SK-N-SH treated with all-trans-retinoic acid at 6 μM for 48 hours (cell line): ENCODE results near the gene PTOV1.
A peak's percentile ranks its signal among the peaks of the same experiment; 100 is the strongest.

Experiments used
- ATAC-seq: fragments of 200-7000 bp; cut with Tn5 transposase; 3 replicates; pipeline ENCODE4 v1.9.1; 2020; ENCODE audit warnings: mild to moderate bottlenecking, moderate library complexity
- ARNTL ChIP-seq: fragments of 450-650 bp; formaldehyde crosslinking; IDR thresholded peaks from 2 replicates; pipeline ENCODE4 v1.5.0; 2020; ENCODE audit warnings: low read depth, mild to moderate bottlenecking, moderate library complexity, borderline replicate concordance
- BACH2 ChIP-seq: fragments of 250-450 bp; sonication (Bioruptor Pico); IDR thresholded peaks from 2 replicates; pipeline ENCODE4 v1.9.0; 2021; ENCODE audit warnings: mild to moderate bottlenecking, borderline replicate concordance
- CSDC2 ChIP-seq: fragments of 250-450 bp; sonication (Bioruptor Pico); IDR thresholded peaks from 2 replicates; pipeline ENCODE4 v1.5.0; 2020; ENCODE audit warnings: mild to moderate bottlenecking, moderate library complexity
- ESRRG ChIP-seq: fragments of 250-450 bp; sonication (Bioruptor Pico); IDR thresholded peaks from 2 replicates; pipeline ENCODE4 v1.6.1; 2021; ENCODE audit warnings: mild to moderate bottlenecking
- ISL1 ChIP-seq: fragments of 250-450 bp; sonication (Bioruptor Pico); IDR thresholded peaks from 2 replicates; pipeline ENCODE4 v2.1.2; 2022; ENCODE audit warnings: mild to moderate bottlenecking, moderate library complexity
- OSR1 ChIP-seq: fragments of 250-450 bp; sonication (Bioruptor Pico); IDR thresholded peaks from 2 replicates; pipeline ENCODE4 v1.8.0; 2022; ENCODE audit warnings: moderate library complexity, mild to moderate bottlenecking, inconsistent platforms
- SNAI2 ChIP-seq: fragments of 250-450 bp; sonication (Bioruptor Pico); IDR thresholded peaks from 2 replicates; pipeline ENCODE4 v1.5.0; 2020; ENCODE audit warnings: mild to moderate bottlenecking, moderate library complexity
- TCF4 ChIP-seq: fragments of 250-450 bp; sonication (Bioruptor Pico); IDR thresholded peaks from 2 replicates; pipeline ENCODE4 v1.8.0; 2021; ENCODE audit warnings: mild to moderate bottlenecking, moderate library complexity, borderline replicate concordance
- TOX ChIP-seq: fragments of 250-450 bp; sonication (Bioruptor Pico); IDR thresholded peaks from 2 replicates; pipeline ENCODE4 v1.8.0; 2021; ENCODE audit warnings: mild to moderate bottlenecking, moderate library complexity, borderline replicate concordance
- ZFP3 ChIP-seq: fragments of 250-450 bp; sonication (Bioruptor Pico); IDR thresholded peaks from 2 replicates; pipeline ENCODE4 v1.5.0; 2020; ENCODE audit warnings: mild to moderate bottlenecking, moderate library complexity
- ZFP30 ChIP-seq: fragments of 450-650 bp; formaldehyde crosslinking; IDR thresholded peaks from 2 replicates; pipeline ENCODE4 v1.5.0; 2022; ENCODE audit warnings: mild to moderate bottlenecking, moderate library complexity
- ZNF565 ChIP-seq: fragments of 450-650 bp; formaldehyde crosslinking; conservative IDR thresholded peaks from 2 replicates; pipeline ENCODE4 v1.5.0; 2020; ENCODE audit warnings: low read depth, mild to moderate bottlenecking, moderate library complexity
- ZNF70 ChIP-seq: fragments of 450-650 bp; formaldehyde crosslinking; IDR thresholded peaks from 2 replicates; pipeline ENCODE4 v1.5.0; 2020; ENCODE audit warnings: mild to moderate bottlenecking, moderate library complexity
- ZNF8 ChIP-seq: fragments of 450-650 bp; formaldehyde crosslinking; IDR thresholded peaks from 2 replicates; pipeline ENCODE4 v1.5.0; 2020; ENCODE audit warnings: mild to moderate bottlenecking, moderate library complexity
- TF ChIP-seq, protein P1 (sequence below): fragments of 250-450 bp; sonication (Bioruptor Pico); IDR thresholded peaks from 2 replicates; pipeline ENCODE4 v1.8.0; 2021; ENCODE audit warnings: low read depth, mild to moderate bottlenecking, moderate library complexity, borderline replicate concordance
- TF ChIP-seq, protein P2 (sequence below): fragments of 250-450 bp; sonication (Bioruptor Pico); IDR thresholded peaks from 2 replicates; pipeline ENCODE4 v1.8.0; 2020; ENCODE audit warnings: mild to moderate bottlenecking, moderate library complexity, borderline replicate concordance
- TF ChIP-seq, protein P3 (sequence below): fragments of 250-450 bp; sonication (Bioruptor Pico); IDR thresholded peaks from 2 replicates; pipeline ENCODE4 v1.5.1; 2020; ENCODE audit warnings: low read depth, mild to moderate bottlenecking, moderate library complexity
- TF ChIP-seq, protein P4 (sequence below): fragments of 250-450 bp; sonication (Bioruptor Pico); IDR thresholded peaks from 2 replicates; pipeline ENCODE4 v1.5.1; 2021; ENCODE audit warnings: mild to moderate bottlenecking, moderate library complexity
- TF ChIP-seq, protein P5 (sequence below): fragments of 250-450 bp; sonication (Bioruptor Pico); IDR thresholded peaks from 2 replicates; pipeline ENCODE4 v1.5.0; 2020; ENCODE audit warnings: mild to moderate bottlenecking, moderate library complexity

PTOV1 gene

DNA sequence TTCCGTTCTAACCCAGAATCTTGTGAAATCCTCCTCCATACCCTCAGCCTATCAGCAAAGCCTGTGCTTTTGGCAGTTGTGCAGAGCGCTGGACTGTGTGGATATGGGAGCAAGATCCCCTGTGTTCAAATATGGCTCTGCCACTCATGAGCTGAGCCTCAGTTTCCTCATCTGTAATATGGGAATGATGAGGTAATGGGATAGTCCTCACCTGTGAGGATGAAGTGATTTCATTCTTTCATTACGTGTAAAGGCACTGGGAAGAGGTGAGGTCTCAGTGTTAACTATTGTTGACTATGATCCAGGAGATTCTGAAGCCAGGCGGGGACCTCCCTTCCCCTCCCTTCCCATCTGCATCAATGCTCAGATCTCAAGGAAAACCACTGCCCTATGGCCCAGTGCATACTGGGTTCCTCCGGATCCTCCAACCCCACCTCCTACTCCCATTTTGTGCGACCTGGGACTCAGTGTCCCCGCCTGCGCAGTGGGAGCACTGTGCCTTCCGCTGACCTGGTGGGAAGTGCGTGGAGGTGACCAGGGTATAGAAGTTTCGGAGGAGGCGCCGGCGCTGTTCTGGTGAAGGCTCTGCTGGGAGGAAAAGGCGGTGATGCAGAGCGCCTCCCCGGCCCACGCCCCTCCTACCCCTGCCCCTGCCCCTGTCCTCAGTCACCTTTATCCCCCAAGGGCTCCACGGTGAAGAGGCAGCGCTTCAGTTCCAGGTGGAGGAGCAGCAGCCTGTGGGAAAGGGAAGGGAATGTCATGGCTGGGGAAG, 42.9 kb upstream of the PTOV1 start:
- TF ChIP-seq ZFP30, result no peak
- TF ChIP-seq, protein P1, sequence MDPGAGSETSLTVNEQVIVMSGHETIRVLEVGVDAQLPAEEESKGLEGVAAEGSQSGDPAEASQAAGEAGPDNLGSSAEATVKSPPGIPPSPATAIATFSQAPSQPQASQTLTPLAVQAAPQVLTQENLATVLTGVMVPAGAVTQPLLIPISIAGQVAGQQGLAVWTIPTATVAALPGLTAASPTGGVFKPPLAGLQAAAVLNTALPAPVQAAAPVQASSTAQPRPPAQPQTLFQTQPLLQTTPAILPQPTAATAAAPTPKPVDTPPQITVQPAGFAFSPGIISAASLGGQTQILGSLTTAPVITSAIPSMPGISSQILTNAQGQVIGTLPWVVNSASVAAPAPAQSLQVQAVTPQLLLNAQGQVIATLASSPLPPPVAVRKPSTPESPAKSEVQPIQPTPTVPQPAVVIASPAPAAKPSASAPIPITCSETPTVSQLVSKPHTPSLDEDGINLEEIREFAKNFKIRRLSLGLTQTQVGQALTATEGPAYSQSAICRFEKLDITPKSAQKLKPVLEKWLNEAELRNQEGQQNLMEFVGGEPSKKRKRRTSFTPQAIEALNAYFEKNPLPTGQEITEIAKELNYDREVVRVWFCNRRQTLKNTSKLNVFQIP, result no peak
- TF ChIP-seq, protein P2, sequence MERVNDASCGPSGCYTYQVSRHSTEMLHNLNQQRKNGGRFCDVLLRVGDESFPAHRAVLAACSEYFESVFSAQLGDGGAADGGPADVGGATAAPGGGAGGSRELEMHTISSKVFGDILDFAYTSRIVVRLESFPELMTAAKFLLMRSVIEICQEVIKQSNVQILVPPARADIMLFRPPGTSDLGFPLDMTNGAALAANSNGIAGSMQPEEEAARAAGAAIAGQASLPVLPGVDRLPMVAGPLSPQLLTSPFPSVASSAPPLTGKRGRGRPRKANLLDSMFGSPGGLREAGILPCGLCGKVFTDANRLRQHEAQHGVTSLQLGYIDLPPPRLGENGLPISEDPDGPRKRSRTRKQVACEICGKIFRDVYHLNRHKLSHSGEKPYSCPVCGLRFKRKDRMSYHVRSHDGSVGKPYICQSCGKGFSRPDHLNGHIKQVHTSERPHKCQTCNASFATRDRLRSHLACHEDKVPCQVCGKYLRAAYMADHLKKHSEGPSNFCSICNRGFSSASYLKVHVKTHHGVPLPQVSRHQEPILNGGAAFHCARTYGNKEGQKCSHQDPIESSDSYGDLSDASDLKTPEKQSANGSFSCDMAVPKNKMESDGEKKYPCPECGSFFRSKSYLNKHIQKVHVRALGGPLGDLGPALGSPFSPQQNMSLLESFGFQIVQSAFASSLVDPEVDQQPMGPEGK (CRISPR knock-in tag), result no peak
- TF ChIP-seq ISL1 (CRISPR knock-in tag), result no peak
- no peak for TF ChIP-seq ARNTL (CRISPR knock-in tag)
- TF ChIP-seq TOX, result no peak
- no peak for TF ChIP-seq TCF4 (CRISPR knock-in tag)
- no peak for TF ChIP-seq ZNF8
- no peak for TF ChIP-seq OSR1 (CRISPR knock-in tag)
- TF ChIP-seq CSDC2 (CRISPR knock-in tag), result no peak
- TF ChIP-seq, protein P3, sequence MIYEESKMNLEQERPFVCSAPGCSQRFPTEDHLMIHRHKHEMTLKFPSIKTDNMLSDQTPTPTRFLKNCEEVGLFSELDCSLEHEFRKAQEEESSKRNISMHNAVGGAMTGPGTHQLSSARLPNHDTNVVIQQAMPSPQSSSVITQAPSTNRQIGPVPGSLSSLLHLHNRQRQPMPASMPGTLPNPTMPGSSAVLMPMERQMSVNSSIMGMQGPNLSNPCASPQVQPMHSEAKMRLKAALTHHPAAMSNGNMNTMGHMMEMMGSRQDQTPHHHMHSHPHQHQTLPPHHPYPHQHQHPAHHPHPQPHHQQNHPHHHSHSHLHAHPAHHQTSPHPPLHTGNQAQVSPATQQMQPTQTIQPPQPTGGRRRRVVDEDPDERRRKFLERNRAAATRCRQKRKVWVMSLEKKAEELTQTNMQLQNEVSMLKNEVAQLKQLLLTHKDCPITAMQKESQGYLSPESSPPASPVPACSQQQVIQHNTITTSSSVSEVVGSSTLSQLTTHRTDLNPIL, result no peak
- TF ChIP-seq ZFP3 (CRISPR knock-in tag), result no peak
- TF ChIP-seq, protein P4, sequence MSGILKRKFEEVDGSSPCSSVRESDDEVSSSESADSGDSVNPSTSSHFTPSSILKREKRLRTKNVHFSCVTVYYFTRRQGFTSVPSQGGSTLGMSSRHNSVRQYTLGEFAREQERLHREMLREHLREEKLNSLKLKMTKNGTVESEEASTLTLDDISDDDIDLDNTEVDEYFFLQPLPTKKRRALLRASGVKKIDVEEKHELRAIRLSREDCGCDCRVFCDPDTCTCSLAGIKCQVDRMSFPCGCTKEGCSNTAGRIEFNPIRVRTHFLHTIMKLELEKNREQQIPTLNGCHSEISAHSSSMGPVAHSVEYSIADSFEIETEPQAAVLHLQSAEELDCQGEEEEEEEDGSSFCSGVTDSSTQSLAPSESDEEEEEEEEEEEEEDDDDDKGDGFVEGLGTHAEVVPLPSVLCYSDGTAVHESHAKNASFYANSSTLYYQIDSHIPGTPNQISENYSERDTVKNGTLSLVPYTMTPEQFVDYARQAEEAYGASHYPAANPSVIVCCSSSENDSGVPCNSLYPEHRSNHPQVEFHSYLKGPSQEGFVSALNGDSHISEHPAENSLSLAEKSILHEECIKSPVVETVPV (CRISPR knock-in tag), result no peak
- TF ChIP-seq, protein P5, sequence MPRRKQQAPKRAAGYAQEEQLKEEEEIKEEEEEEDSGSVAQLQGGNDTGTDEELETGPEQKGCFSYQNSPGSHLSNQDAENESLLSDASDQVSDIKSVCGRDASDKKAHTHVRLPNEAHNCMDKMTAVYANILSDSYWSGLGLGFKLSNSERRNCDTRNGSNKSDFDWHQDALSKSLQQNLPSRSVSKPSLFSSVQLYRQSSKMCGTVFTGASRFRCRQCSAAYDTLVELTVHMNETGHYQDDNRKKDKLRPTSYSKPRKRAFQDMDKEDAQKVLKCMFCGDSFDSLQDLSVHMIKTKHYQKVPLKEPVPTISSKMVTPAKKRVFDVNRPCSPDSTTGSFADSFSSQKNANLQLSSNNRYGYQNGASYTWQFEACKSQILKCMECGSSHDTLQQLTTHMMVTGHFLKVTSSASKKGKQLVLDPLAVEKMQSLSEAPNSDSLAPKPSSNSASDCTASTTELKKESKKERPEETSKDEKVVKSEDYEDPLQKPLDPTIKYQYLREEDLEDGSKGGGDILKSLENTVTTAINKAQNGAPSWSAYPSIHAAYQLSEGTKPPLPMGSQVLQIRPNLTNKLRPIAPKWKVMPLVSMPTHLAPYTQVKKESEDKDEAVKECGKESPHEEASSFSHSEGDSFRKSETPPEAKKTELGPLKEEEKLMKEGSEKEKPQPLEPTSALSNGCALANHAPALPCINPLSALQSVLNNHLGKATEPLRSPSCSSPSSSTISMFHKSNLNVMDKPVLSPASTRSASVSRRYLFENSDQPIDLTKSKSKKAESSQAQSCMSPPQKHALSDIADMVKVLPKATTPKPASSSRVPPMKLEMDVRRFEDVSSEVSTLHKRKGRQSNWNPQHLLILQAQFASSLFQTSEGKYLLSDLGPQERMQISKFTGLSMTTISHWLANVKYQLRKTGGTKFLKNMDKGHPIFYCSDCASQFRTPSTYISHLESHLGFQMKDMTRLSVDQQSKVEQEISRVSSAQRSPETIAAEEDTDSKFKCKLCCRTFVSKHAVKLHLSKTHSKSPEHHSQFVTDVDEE, result no peak
- TF ChIP-seq ZNF70, result no peak
- TF ChIP-seq ESRRG, result no peak
- no peak for TF ChIP-seq ZNF565
- no peak for TF ChIP-seq SNAI2 (CRISPR knock-in tag)
- no peak for ATAC-seq

DNA sequence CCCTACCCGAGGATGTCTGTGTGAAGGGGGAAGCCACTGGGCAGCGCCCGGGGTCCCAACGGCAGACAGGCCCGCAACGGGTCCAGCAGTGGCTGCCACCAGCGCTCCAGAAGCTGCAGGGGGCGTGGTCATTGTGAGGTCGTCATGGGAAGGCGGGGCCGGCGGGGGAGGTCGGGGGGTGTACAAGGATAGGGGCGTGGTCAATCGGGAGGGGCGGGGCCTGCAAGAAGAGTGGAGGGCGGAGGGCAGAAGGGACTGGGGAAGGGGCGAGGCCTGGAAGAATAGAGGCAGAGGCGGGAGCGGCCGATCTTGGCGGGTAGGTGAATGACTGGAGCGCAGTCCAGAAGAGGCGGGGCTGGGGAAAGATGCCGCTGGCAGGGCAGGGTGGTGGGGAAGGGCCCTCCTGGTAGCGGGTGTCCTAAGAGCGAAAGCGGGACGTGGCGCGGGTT, 42.2 kb upstream of the PTOV1 start:
- TF ChIP-seq ZNF70 (no peak), ZNF565 (no peak), ISL1 (CRISPR knock-in tag) (no peak), BACH2 (CRISPR knock-in tag) (no peak), SNAI2 (CRISPR knock-in tag) (no peak), ESRRG (no peak), ARNTL (CRISPR knock-in tag) (no peak)
- TF ChIP-seq, protein P1, result no peak
- TF ChIP-seq, protein P4 (CRISPR knock-in tag), result no peak
- peak; percentile 49 for ATAC-seq
